ENCODE results near the gene NUDT16L1. TPM values are rescaled to one million over a fixed set of nuclear protein-coding genes. Genes with fewer than 3 reads are reported as not detected.

Gene NUDT16L1
- total and polyA plus RNA-seq, 2 of the 8 experiments (the other 6 are each of a cell fraction or from before 2014, with no cell fraction given): 34.8 to 77.3 TPM

DNA sequence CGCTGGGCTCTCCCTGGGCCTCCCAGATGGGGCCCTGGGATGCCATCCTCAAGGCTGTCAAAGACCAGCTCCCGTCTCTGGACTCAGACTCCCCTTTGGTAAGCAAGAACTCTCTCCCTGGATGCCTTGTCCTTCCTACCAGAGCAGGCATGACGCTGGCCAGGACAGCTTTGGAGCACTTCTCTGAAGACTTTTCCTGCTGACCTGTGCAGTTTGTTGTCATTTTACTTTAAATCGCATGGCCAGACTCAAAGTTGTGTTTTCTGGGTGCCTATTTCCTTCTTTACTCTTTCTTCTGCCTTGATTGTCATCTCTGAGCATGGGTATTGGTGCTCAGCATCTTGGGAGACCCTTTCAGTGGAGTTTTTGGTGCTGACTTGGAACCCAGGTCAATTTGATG is 43.2 kb downstream of the NUDT16L1 start:
- Histone ChIP-seq H4K5ac (ENCODE audit: insufficient read length, low read depth, low read length) (no peak overlapping the region), H4K20me1 (replicated peaks in 1 of 2; ENCODE audit: control insufficient read depth in 1 of 2, insufficient read depth in 2 of 2, low read length in 2 of 2) (peaks cover 0 to 2% of the 10 kb centered on the region in 2 experiments), H3K79me1 (ENCODE audit: low read depth, low read length) (peaks cover 5% of the 10 kb centered on the region; the same call in 1 of the 2 replicates), H2AK5ac (ENCODE audit: low read depth, low read length) (no peak overlapping the region), H3K4me3 (ENCODE audit: extremely low read depth in 1 of 4, insufficient read depth in 2 of 4, low read depth in 3 of 4, low read length in 4 of 4) (no peak overlapping the region), H3K9ac (replicated peaks in 1 of 4; ENCODE audit: extremely low read depth in 1 of 4, low read depth in 3 of 4, low read length in 3 of 4) (no peak overlapping the region), H2BK12ac (ENCODE audit: low read depth, low read length) (no peak overlapping the region), H2BK15ac (ENCODE audit: low read length) (no peak overlapping the region), H2AFZ (ENCODE audit: low read length) (no peak overlapping the region), H3K36me3 (ENCODE audit: control insufficient read depth in 2 of 4, insufficient read depth in 4 of 4, low read length in 3 of 4) (no peaks in the 10 kb centered on the region), H4K8ac (ENCODE audit: extremely low read depth, insufficient read depth, low read length) (peak overlapping the region; percentile 43; the same call in 1 of the 2 replicates), H3K18ac (ENCODE audit: extremely low read depth, low read length) (no peak overlapping the region), H3K23me2 (ENCODE audit: low read depth, low read length) (peaks cover 10% of the 10 kb centered on the region; the same call in 1 of the 2 replicates), H3K23ac (ENCODE audit: insufficient read length) (no peak overlapping the region), H2BK5ac (ENCODE audit: low read depth, low read length) (no peak overlapping the region), H3K4ac (replicated peaks; ENCODE audit: insufficient read length, low read depth, low read length) (no peak overlapping the region), H3K9me3 (ENCODE audit: insufficient read depth in 2 of 2, low read depth in 1 of 2, low read length in 1 of 2) (no peaks in the 10 kb centered on the region), H3K4me1 (replicated peaks in 1 of 4; ENCODE audit: control insufficient read depth in 3 of 4, insufficient read depth in 4 of 4, low read length in 3 of 4) (peaks cover 0 to 4% (median 0%) of the 10 kb centered on the region in 4 experiments; a peak in 2 of 7 replicates), H3K56ac (replicated peaks; ENCODE audit: insufficient read length, low read depth, low read length) (no peak overlapping the region), H3K4me2 (ENCODE audit: insufficient read depth in 1 of 2, low read depth in 2 of 2, low read length in 2 of 2) (no peak overlapping the region), H2BK120ac (replicated peaks; ENCODE audit: low read depth, low read length) (no peak overlapping the region), H2BK20ac (ENCODE audit: low read length) (no peak overlapping the region), H3K27ac (ENCODE audit: low read depth, low read length) (no peak overlapping the region), H4K91ac (replicated peaks; ENCODE audit: insufficient read length, low read length) (no peak overlapping the region), H3K27me3 (replicated peaks in 1 of 4; ENCODE audit: control insufficient read depth in 3 of 4, extremely low read depth in 1 of 4, insufficient read depth in 3 of 4, low read length in 3 of 4) (peaks cover 0 to 4% (median under 1%) of the 10 kb centered on the region in 4 experiments; a peak in 2 of 7 replicates), H3K79me2 (ENCODE audit: control insufficient read depth in 1 of 2, insufficient read depth in 2 of 2, low read length in 2 of 2) (peaks cover 4 to 19% of the 10 kb centered on the region in 2 experiments; a peak in 3 of 4 replicates), H3K14ac (ENCODE audit: insufficient read length) (no peak overlapping the region)
- DNase-seq (ENCODE audit: low read depth in 1 of 2, low spot score in 2 of 2): no peak
- POLR2A ChIA-PET (ENCODE audit: partially characterized antibody): interaction anchor here (1.0 to 5.0 kb wide), 5 partner anchors 8 to 122 kb away, joined by 3 to 30 read pairs (median 5); partner anchors contain the start of gene UBALD1
- CTCF ChIA-PET (ENCODE audit: partially characterized antibody): interaction anchor here (1.0 to 1.3 kb wide), 3 partner anchors 10 to 206 kb away, joined by 3 to 5 read pairs (median 3); no protein-coding TSS in a partner anchor
- TF ChIP-seq TAF7 (optimal IDR thresholded peaks at IDR 0.05; ENCODE audit: borderline replicate concordance, low read depth, low read length): no peak
- no peak for TF ChIP-seq CREB1 (IDR thresholded peaks at IDR 0.05)
- TF ChIP-seq CTBP2 (IDR thresholded peaks at IDR 0.05; ENCODE audit: borderline replicate concordance, insufficient read depth, insufficient read length, low read length): no peak
- TF ChIP-seq, protein P1, sequence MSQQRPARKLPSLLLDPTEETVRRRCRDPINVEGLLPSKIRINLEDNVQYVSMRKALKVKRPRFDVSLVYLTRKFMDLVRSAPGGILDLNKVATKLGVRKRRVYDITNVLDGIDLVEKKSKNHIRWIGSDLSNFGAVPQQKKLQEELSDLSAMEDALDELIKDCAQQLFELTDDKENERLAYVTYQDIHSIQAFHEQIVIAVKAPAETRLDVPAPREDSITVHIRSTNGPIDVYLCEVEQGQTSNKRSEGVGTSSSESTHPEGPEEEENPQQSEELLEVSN (IDR thresholded peaks at IDR 0.05): no peak
- TF ChIP-seq CBX5 (IDR thresholded peaks at IDR 0.05; ENCODE audit: low read depth, low read length): no peak
- no peak for TF ChIP-seq RAD21 (IDR thresholded peaks at IDR 0.05 in 1 of 2, conservative IDR thresholded peaks at IDR 0.05 in 1 of 2; ENCODE audit: low read depth in 2 of 2, low read length in 2 of 2)
- no peak for TF ChIP-seq RNF2 (IDR thresholded peaks at IDR 0.05; ENCODE audit: borderline replicate concordance, low read depth, low read length, missing control alignments, poor library complexity, severe bottlenecking)
- WGBS, 2 experiments (ENCODE audit: extremely low coverage in 1 of 2, insufficient coverage in 1 of 2, insufficient read length in 1 of 2, insufficient replicate concordance in 2 of 2, low coverage in 1 of 2, low lambda C conversion rate in 2 of 2, missing lambda C conversion rate in 1 of 2): 82% methylated on average over 4 of the region's 4 CpGs; no CpG with 5 or more reads in 1 of the 2 experiments
- no peak for FAIRE-seq

All from H1 (cell line).